Mesothelial cell of epicardium (in vitro differentiated cells): ENCODE data around the gene DMRT2. TPM values are rescaled to one million over a fixed set of nuclear protein-coding genes. Genes with fewer than 3 reads are reported as not detected.

Experiments
- DNase-seq, 2 experiments: peaks; one replicate each; pipeline ENCODE4 v3.0.0; 2021; ENCODE audit warnings: low spot score in 2 of 2; ENCODE audit not compliant: unreplicated experiment in 2 of 2
- H3K27ac Mint-ChIP-seq: 2 replicates; pipeline ENCODE4 v1.8.0; 2021; ENCODE audit warnings: mixed read lengths
- H3K27me3 Mint-ChIP-seq: 2 replicates; pipeline ENCODE4 v1.8.0; 2021; ENCODE audit warnings: low read depth, mixed read lengths
- H3K36me3 Mint-ChIP-seq: 2 replicates; pipeline ENCODE4 v1.8.0; 2021; ENCODE audit warnings: mixed read lengths
- H3K4me1 Mint-ChIP-seq: 2 replicates; pipeline ENCODE4 v1.8.0; 2021; ENCODE audit warnings: mixed read lengths
- H3K4me3 Mint-ChIP-seq: 2 replicates; pipeline ENCODE4 v1.8.0; 2021; ENCODE audit warnings: mild to moderate bottlenecking, moderate library complexity, mixed read lengths
- H3K9me3 Mint-ChIP-seq: 2 replicates; pipeline ENCODE4 v1.8.0; 2021; ENCODE audit warnings: mixed read lengths
- total RNA-seq: library from RNA; stranded (reverse); gene quantifications from 3 replicates; pipeline ENCODE4 v1.2.1, GENCODE V29; 2021
- TF ChIP-seq, protein P1 (sequence below): fragments of 200-600 bp; sonication (generic); IDR thresholded peaks from one replicate; pipeline ENCODE4 v1.5.0; 2021; ENCODE audit warnings: antibody characterized with exemption; ENCODE audit not compliant: unreplicated experiment

DMRT2 gene
- total RNA-seq, 1 donor from 2014 or later: 0.47 TPM

- no peaks in the 10 kb centered on the region for H3K9me3 Mint-ChIP-seq
- TF ChIP-seq, protein P1, sequence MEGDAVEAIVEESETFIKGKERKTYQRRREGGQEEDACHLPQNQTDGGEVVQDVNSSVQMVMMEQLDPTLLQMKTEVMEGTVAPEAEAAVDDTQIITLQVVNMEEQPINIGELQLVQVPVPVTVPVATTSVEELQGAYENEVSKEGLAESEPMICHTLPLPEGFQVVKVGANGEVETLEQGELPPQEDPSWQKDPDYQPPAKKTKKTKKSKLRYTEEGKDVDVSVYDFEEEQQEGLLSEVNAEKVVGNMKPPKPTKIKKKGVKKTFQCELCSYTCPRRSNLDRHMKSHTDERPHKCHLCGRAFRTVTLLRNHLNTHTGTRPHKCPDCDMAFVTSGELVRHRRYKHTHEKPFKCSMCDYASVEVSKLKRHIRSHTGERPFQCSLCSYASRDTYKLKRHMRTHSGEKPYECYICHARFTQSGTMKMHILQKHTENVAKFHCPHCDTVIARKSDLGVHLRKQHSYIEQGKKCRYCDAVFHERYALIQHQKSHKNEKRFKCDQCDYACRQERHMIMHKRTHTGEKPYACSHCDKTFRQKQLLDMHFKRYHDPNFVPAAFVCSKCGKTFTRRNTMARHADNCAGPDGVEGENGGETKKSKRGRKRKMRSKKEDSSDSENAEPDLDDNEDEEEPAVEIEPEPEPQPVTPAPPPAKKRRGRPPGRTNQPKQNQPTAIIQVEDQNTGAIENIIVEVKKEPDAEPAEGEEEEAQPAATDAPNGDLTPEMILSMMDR: no peak
- peaks cover 90% of the 10 kb centered on the region for H3K27me3 Mint-ChIP-seq
- no peak overlapping the region for H3K27ac Mint-ChIP-seq
- H3K4me1 Mint-ChIP-seq: peaks cover 3% of the 10 kb centered on the region
- no peak overlapping the region for H3K4me3 Mint-ChIP-seq
- H3K36me3 Mint-ChIP-seq: no peaks in the 10 kb centered on the region
- no peak for DNase-seq
Measured at GRCh38 chr9:1034271-1034670, 15.9 kb upstream of the DMRT2 start.

GRCh38 chr9:1039589-1039988 is 10.6 kb upstream of the DMRT2 start:
- peaks cover 92% of the 10 kb centered on the region for H3K27me3 Mint-ChIP-seq
- H3K4me1 Mint-ChIP-seq: peaks cover 15% of the 10 kb centered on the region
- DNase-seq: no peak
- no peak overlapping the region for H3K27ac Mint-ChIP-seq
- TF ChIP-seq, protein P1: no peak
- no peak overlapping the region for H3K4me3 Mint-ChIP-seq
- no peaks in the 10 kb centered on the region for H3K9me3 Mint-ChIP-seq
- no peaks in the 10 kb centered on the region for H3K36me3 Mint-ChIP-seq

DNA sequence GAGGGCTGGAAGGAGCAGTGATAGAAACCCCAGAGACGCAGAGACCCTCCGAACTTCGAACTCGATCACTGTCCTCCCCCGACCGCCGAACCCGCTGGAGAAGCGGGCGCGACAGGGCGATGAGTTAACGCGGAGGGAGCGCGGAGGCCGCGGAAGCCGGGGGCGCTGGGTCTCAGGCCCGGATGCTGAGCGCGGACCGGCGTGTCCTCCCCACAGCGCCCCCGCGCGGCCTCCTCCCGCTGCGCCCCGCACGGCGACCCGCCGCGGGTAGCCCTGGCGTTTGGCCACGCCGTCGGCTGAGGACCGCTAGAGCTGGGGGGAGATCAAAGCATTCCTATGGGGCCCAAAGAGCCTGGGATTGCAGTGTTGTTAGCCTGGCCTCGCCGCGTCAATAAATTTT is 7.7 kb upstream of the DMRT2 start:
- H3K36me3 Mint-ChIP-seq: peaks cover 4% of the 10 kb centered on the region
- H3K27ac Mint-ChIP-seq: no peak overlapping the region
- H3K9me3 Mint-ChIP-seq: no peaks in the 10 kb centered on the region
- TF ChIP-seq, protein P1: peak; percentile 59
- DNase-seq: peak; percentile 66 to 84
- H3K27me3 Mint-ChIP-seq: peaks cover 98% of the 10 kb centered on the region
- H3K4me1 Mint-ChIP-seq: peaks cover 27% of the 10 kb centered on the region
- H3K4me3 Mint-ChIP-seq: peak overlapping the region; percentile 63

- peaks cover 4% of the 10 kb centered on the region for H3K36me3 Mint-ChIP-seq
- H3K27ac Mint-ChIP-seq: no peak overlapping the region
- H3K9me3 Mint-ChIP-seq: no peaks in the 10 kb centered on the region
- peaks cover 98% of the 10 kb centered on the region for H3K27me3 Mint-ChIP-seq
- DNase-seq: no peak
- TF ChIP-seq, protein P1: no peak
- no peak overlapping the region for H3K4me3 Mint-ChIP-seq
- H3K4me1 Mint-ChIP-seq: peaks cover 34% of the 10 kb centered on the region
Measured at GRCh38 chr9:1044643-1045042, 5.5 kb upstream of the DMRT2 start.

DNA sequence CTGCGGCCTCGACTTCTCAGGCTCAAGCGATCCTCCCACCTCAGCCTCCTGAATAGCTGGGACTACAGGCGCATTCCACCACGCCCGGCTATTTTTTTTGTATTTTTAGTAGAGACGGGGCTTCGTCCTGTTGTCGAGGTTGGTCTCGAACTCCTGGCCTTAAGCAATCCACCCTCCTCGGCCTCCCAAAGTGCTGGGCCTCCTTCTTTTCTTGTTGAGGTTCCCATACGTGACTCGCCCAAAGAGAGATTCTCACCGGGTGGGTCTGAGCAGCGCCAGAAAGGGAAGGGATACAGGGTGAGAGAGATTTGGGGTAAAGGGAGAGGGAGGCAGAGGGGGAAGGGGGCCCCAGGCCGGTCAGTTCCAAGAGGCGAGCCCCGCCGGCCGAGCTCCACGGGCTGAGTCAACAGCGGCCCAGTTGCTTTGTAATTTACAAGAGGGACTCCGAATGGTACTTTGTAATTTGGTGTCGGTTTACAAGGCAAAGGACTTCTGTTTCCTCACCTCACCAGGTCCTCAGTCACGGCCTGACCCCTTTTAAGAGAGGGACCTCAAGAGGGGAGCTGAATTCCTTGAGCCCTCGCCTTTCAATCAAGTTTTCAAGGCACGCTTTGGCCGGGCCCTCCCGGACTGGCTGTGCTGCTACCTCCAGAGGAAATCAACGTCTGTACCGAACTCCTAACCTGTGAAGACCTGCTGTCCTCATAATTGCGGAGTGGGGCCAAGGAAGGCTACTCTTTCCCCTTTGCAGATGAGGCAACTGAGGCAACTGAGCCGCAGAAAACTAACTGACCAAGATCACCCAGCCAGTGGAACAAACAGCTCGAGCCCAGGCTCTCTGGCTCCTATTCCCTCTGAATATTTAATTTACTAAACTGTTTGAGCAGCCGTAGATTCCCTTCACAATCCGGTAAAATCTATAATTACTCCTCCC is 3.3 kb upstream of the DMRT2 start:
- peaks cover 4% of the 10 kb centered on the region for H3K36me3 Mint-ChIP-seq
- peaks cover 97% of the 10 kb centered on the region for H3K27me3 Mint-ChIP-seq
- H3K4me1 Mint-ChIP-seq: peaks cover 38% of the 10 kb centered on the region
- TF ChIP-seq, protein P1: no peak
- H3K27ac Mint-ChIP-seq: no peak overlapping the region
- no peak for DNase-seq
- H3K4me3 Mint-ChIP-seq: peak overlapping the region; percentile 2
- no peaks in the 10 kb centered on the region for H3K9me3 Mint-ChIP-seq
